Osteoblast (primary cell): ENCODE results near the gene ATP11A. TPM values are rescaled to one million over a fixed set of nuclear protein-coding genes. Genes with fewer than 3 reads are reported as not detected.
A peak's percentile ranks its signal among the peaks of the same experiment; 100 is the strongest.
"Not testable (repeated sequence)": the region's sequence is repeated elsewhere in the genome, so short reads cannot be mapped to it uniquely, and the experiment has no call there.

Source experiments
- DNase-seq: peaks from one replicate; pipeline ENCODE4 v3.0.0; 2011; ENCODE audit warnings: low spot score, mixed read lengths; ENCODE audit not compliant: insufficient read length; ENCODE audit errors: missing footprints
- H2AFZ ChIP-seq: 2 replicates; pipeline ENCODE4 v1.6.0; 2011; ENCODE audit warnings: mild to moderate bottlenecking, low read length
- H3K27ac ChIP-seq: 2 replicates; pipeline ENCODE4 v1.5.1; 2011; ENCODE audit warnings: mild to moderate bottlenecking, low read depth, low read length, moderate library complexity
- H3K27me3 ChIP-seq: 2 replicates; pipeline ENCODE4 v1.6.0; 2012; ENCODE audit warnings: mild to moderate bottlenecking, control low read depth, inconsistent platforms, low read length, moderate library complexity; ENCODE audit not compliant: insufficient read depth
- H3K36me3 ChIP-seq: 2 replicates; pipeline ENCODE4 v1.5.1; 2011; ENCODE audit warnings: mild to moderate bottlenecking, low read length, control low read depth, moderate library complexity; ENCODE audit not compliant: insufficient read depth
- H3K4me1 ChIP-seq: 2 replicates; pipeline ENCODE4 v1.5.1; 2011; ENCODE audit warnings: mild to moderate bottlenecking, low read length, control low read depth, moderate library complexity; ENCODE audit not compliant: insufficient read depth
- H3K4me2 ChIP-seq: 2 replicates; pipeline ENCODE4 v1.6.0; 2011; ENCODE audit warnings: mild to moderate bottlenecking, low read length; ENCODE audit not compliant: insufficient read depth
- H3K4me3 ChIP-seq: fragments of 200-600 bp; sonication (generic); 3 replicates; pipeline ENCODE4 v1.5.1; 2012; ENCODE audit warnings: mild to moderate bottlenecking, low read length, inconsistent platforms; ENCODE audit not compliant: insufficient read depth
- H3K79me2 ChIP-seq: 2 replicates; pipeline ENCODE4 v1.6.0; 2012; ENCODE audit warnings: mild to moderate bottlenecking, low read length, control low read depth, inconsistent platforms; ENCODE audit not compliant: insufficient read depth
- H3K9me3 ChIP-seq: 2 replicates; pipeline ENCODE4 v1.5.1; 2011; ENCODE audit warnings: low read depth, low read length, control low read depth
- H4K20me1 ChIP-seq: 2 replicates; pipeline ENCODE4 v1.6.0; 2012; ENCODE audit warnings: mild to moderate bottlenecking, low read length, control low read depth; ENCODE audit not compliant: insufficient read depth
- total RNA-seq: library from RNA; depleted of rRNA; stranded (reverse); fragments of >200 nt; gene quantifications from 2 replicates; pipeline ENCODE4 v1.2.3, GENCODE V29; 2012
- TF ChIP-seq, protein P1 (sequence below): IDR thresholded peaks from 2 replicates; pipeline ENCODE4 v1.5.1; 2011; ENCODE audit warnings: mild to moderate bottlenecking, low read depth, low read length, moderate library complexity; ENCODE audit errors: extremely low read depth

The ATP11A gene
- total RNA-seq, 1 donor, result 7.6 TPM

GRCh38 chr13:112857914-112858490 lies 168.2 kb downstream of the ATP11A start:
- Histone ChIP-seq H3K4me1 (no peaks in the 10 kb centered on the region), H3K27ac (no peak overlapping the region), H3K27me3 (no peaks in the 10 kb centered on the region), H3K79me2 (no peaks in the 10 kb centered on the region), H3K9me3 (no peaks in the 10 kb centered on the region), H3K36me3 (peaks cover 6% of the 10 kb centered on the region), H4K20me1 (no peaks in the 10 kb centered on the region), H3K4me3 (no peak overlapping the region), H3K4me2 (no peak overlapping the region), H2AFZ (no peak overlapping the region)
- peak; percentile 34 for DNase-seq
- TF ChIP-seq, protein P1, sequence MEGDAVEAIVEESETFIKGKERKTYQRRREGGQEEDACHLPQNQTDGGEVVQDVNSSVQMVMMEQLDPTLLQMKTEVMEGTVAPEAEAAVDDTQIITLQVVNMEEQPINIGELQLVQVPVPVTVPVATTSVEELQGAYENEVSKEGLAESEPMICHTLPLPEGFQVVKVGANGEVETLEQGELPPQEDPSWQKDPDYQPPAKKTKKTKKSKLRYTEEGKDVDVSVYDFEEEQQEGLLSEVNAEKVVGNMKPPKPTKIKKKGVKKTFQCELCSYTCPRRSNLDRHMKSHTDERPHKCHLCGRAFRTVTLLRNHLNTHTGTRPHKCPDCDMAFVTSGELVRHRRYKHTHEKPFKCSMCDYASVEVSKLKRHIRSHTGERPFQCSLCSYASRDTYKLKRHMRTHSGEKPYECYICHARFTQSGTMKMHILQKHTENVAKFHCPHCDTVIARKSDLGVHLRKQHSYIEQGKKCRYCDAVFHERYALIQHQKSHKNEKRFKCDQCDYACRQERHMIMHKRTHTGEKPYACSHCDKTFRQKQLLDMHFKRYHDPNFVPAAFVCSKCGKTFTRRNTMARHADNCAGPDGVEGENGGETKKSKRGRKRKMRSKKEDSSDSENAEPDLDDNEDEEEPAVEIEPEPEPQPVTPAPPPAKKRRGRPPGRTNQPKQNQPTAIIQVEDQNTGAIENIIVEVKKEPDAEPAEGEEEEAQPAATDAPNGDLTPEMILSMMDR, result no peak

DNA sequence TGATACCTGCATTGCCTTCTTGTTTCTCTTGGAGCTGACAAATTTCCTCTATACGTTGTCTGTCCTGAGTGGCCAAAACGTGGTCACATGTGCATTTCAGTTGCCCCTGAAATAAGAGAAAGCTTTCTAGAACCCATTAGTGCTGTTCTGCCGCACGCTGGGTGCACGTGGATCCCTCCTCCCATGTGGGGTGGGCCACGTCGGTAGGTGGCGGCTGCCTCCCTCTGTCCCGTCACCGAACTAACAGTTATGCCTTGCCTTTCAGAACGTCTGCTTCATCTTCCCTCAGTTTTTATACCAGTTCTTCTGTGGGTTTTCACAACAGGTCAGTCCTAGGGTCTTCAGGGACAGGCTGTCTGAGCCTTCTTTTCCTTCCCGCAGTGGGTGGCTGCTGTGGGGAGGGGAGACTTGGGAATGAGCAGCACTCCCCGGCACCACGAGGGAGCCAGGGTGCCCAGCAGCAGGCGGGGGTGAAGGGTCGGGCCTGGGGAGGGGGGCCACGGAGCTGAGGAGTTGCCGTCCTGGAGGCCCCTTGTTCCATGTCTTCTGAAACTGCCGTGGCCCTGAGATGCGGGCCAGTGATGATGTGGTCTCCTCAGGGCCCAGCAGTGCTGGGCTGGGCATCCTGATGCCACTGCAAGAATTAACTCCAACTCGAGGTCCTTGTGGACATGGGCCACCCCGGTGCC lies 169.4 kb downstream of the ATP11A start:
- H3K4me2 ChIP-seq, result no peak overlapping the region
- no peak overlapping the region for H2AFZ ChIP-seq
- no peak overlapping the region for H3K4me3 ChIP-seq
- H4K20me1 ChIP-seq, result no peaks in the 10 kb centered on the region
- H3K79me2 ChIP-seq, result no peaks in the 10 kb centered on the region
- H3K4me1 ChIP-seq, result no peaks in the 10 kb centered on the region
- no peak overlapping the region for H3K27ac ChIP-seq
- no peaks in the 10 kb centered on the region for H3K9me3 ChIP-seq
- no peak for DNase-seq
- H3K36me3 ChIP-seq, result peaks cover 6% of the 10 kb centered on the region
- no peaks in the 10 kb centered on the region for H3K27me3 ChIP-seq
- TF ChIP-seq, protein P1, result no peak

DNA sequence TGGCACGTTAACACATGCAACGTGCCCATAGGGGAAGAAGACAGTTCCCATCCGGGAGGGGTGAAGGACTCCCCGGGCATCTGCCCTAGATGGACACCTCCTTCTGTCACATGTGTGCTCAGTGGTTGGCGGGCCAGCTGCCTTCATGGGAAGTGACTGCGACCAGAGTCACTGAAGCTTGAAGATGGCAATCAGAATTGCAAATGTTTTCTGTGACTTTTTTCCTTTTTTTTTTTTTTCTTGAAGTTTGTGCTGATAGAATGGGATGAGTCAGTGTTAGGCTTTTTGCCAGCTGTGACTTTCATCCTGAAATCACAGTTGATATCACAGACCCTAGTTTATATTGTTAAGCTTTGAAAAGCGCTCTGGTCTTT lies 170.0 kb downstream of the ATP11A start:
- no peaks in the 10 kb centered on the region for H4K20me1 ChIP-seq
- H3K79me2 ChIP-seq, result no peaks in the 10 kb centered on the region
- no peaks in the 10 kb centered on the region for H3K27me3 ChIP-seq
- no peak overlapping the region for H3K4me2 ChIP-seq
- no peak overlapping the region for H3K4me3 ChIP-seq
- H3K9me3 ChIP-seq, result no peaks in the 10 kb centered on the region
- TF ChIP-seq, protein P1, result no peak
- peak; percentile 49 for DNase-seq
- H3K27ac ChIP-seq, result no peak overlapping the region
- H2AFZ ChIP-seq, result no peak overlapping the region
- peaks cover 6% of the 10 kb centered on the region for H3K36me3 ChIP-seq
- no peaks in the 10 kb centered on the region for H3K4me1 ChIP-seq

- H4K20me1 ChIP-seq, result no peaks in the 10 kb centered on the region
- peaks cover 6% of the 10 kb centered on the region for H3K36me3 ChIP-seq
- TF ChIP-seq, protein P1, result no peak
These were observed 172.2 kb downstream of the ATP11A start for GRCh38 chr13:112861876-112862615.

GRCh38 chr13:112863356-112863755 lies 173.5 kb downstream of the ATP11A start:
- not testable (repeated sequence) for H3K4me3 ChIP-seq, H3K9me3 ChIP-seq, H4K20me1 ChIP-seq, H3K79me2 ChIP-seq, DNase-seq, H3K27ac ChIP-seq, H3K4me2 ChIP-seq, H3K4me1 ChIP-seq, H3K36me3 ChIP-seq, H2AFZ ChIP-seq, H3K27me3 ChIP-seq

More at GRCh38 chr13:112861876-112862615, 172.2 kb downstream of the ATP11A start:
- DNase-seq, result no peak
- Histone ChIP-seq H3K27ac (no peak overlapping the region), H3K27me3 (no peaks in the 10 kb centered on the region), H3K9me3 (no peaks in the 10 kb centered on the region), H2AFZ (no peak overlapping the region), H3K4me3 (no peak overlapping the region), H3K4me2 (no peak overlapping the region), H3K4me1 (no peaks in the 10 kb centered on the region), H3K79me2 (no peaks in the 10 kb centered on the region)
